ENCODE data around the gene C10orf90.

Gene C10orf90

DNA sequence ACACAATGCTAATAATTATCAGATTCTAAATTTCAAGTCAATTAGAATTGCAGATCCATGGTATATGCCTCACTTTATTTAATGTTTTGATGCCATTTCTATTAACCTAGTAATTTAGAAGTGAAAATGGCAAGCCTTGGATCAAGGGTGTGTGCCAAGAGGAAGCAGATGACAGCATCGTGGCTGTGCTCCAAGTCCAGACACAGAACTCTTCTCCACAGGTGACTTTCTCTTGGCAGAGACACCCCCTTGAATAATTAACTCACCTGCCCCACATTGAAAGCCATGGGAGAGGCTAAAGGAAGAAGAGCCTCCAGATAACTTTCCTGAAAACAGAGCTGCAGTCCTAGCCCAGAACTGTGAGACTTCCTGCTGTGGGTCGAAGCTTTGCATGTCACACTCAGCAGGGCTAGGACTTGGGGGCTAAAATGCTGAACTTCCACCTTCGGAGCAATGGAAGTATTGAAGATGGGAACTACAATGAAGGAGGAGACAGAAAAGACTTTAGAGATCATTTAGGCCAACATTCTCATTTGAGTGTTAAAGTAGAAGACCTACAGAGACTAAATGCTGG lies 996 bp upstream of the C10orf90 start:
- DNase-seq, result no peak

DNA sequence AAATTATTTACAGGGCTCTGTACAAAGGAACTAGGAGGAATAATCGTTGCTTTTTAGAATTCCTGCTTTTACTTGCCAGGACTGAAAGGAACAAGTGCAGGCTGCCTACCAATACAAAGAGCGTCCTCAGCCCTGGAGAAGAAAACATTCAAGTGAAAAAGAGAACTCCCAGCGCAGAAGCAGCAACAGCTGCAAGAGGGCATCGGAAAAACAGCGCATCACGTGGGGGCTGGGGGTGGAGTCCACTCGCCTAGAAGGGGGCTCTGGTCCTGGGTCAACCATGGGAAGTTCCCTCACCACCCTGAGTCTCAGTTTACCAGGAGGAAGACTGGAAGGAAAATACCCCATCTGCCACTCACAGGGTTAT lies 385 bp upstream of the C10orf90 start:
- DNase-seq, result no peak

DNA sequence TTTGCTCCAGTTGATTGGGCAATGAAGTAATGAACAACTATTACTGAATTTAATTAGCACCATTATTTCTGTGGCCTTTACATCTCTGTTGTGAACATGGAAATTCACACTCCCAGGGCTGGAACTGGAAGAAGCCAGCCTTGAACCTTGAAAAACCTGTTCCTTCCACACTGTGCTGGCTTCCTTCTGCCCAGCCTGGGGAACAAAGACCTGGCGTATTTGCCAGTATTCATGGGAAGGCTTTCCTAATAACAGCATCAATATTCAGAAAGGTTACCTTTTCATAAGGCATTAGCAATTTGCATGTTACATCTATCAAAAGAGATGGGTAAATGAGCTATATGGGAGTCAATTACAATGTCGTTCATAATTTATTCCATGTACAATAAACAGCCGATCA lies 1.3 kb downstream of the C10orf90 start:
- DNase-seq, result no peak

DNA sequence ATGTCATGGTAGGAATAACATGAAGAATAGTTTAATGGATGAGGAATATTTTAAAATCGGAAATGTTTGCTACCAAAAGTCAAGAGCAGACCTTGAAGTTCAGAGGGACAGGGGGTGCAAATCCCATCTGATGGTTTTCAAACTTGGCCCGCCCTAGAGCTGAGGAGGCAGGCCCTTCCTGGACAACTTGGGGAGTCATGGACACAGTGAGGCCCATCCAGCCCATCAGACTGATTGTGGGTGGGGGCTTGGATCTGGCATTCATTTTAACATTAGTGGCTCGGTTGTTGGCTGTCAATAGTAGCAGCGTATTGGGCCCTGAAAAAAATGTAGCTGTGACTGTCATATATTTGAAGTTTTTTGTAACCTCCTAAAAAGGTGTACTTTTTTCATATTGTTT lies 2.0 kb downstream of the C10orf90 start:
- DNase-seq, result no peak

DNA sequence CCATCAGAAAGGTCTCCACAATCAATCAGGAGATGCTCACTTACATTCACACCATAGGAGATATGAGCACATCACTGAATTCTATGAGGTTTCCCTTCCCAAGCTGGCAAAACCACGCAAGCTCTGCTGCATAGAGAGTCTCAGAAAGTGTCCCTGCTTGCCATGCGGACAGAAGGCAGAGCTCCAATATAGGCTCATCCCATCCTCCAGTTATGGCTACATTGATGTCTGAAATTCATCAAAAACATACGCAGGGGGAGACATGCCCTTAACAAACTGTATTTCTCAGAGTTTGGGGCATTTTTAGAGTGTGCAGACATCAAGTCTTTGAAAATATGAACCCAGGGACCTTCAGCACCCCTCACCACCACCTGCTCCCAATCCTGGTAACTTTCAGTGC lies 2.9 kb downstream of the C10orf90 start:
- no peak for DNase-seq

DNA sequence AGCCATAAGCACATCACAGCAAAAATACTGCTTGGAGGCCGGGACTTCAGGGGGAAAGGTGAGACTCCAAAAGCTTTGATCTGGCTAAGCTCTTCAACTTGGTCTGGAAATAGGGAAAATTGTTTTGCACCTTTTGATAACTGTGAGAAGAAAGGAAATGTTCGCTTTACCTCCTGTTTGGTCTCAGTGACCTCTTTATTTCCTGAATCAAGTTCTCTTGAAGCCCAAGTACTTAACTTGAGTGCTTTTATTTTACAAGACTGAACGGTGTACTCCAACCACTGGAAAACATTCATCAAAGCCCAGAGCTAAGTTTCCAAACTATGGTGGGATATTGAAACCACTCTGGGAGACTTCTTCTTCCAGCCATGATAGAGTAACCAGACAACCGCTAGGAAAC lies 5.3 kb downstream of the C10orf90 start:
- no peak for DNase-seq

DNA sequence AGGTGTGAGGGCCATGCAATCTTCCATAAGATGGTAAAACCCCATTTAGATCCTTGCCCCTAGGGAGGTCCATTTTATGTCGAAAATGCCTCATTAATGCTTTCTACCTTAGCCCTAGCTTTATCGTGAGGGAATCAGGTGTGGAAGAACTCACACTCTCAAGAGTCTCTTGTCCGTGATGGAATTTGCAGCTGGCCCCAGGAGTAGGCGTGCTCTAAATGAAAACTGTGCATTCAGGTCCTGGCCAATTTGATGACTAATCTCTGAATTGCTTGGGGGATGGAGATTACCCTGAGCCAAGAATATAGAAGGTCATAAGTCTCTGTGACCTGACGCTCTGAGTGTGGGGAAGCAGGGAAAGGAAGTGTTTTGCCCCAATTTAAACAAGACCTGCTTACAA lies 6.6 kb downstream of the C10orf90 start:
- no peak for DNase-seq

DNA sequence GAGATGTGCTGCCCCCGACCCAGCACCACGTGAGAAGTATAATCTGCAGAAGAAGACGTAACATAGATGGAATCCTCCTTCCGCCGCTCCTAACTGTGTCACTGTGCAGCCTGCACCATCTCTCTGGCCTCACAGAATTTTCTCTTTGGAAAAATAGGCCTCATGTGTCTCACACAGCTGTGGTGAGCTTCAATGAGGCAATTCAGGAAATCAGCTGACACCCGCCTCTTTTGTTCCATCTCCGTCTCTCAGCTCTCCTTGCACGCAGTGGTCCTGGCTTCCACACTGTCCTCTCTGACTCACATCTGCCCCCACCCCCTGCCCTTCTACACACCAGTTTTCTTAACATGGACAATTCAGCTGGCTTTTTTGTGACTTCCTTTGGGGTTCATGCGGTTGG lies 7.2 kb downstream of the C10orf90 start:
- DNase-seq, result no peak

DNA sequence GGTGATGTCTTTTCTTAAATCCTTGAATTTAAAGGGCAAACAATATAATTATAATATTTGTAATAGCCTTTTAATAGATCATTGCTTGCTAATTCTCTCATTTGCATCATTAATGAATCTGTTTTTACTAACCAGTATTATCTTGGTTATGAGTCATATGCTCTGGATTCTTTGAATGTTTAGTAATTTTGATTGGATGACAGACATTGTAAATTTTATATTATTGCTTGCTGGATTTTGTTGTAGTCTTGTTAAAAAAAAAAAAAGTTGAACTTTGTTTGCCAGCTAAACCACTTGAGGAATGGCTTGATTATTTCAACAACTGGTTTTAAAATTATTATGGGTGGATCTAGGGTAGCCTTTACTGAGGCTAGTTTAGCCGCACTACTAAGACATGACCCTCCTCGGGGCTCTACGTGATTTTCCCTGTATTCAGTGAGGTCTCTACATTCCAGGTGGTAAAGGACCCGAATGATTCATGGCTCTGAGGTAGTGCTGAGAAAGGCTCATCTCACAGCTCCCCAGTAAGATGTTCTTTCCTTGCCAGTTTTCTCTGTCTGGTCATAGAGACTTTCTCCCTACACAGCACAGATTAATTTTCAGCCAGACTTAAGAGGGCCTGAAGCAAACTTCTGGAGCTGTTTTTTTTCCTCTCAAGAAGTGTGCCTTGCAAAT lies 8.5 kb downstream of the C10orf90 start:
- no peak for DNase-seq

DNA sequence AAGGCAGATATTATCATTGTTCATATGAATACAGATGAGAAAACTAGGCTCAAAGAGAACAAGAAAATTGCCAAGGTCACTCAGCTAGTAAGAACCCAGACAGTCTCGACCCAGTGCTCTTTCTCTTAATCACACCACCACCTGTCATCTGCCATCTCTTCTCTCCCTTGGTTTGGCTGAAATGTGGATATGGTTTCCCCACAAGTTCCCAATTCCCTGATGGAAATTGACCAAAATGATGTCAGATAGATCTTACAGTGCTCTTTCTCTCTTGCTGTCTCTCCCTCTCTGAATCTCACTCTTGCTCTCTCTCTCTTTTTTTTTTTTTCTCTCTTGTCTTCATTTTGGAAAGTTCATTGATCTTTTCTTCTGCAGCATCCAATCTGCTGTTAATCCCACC lies 9.1 kb downstream of the C10orf90 start:
- DNase-seq, result no peak

DNA sequence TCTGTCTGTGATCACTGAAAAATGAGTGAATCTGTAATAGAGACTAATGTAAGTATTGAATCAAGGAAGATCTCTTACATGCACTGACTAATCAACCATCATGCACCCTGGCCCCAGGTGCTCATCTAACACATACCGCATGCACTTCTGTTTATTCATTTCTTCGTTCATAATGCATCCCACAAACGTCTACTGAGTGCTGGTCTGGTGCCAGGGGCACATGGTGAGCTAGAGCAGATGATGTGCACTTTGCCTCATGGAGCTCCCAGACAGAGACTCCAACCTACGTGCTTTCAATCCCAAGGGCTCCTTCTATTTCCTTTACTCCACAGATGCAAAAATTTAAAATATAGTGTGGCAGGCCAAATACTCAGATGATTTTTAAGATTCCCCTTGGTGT lies 10.7 kb downstream of the C10orf90 start:
- DNase-seq, result no peak

DNA sequence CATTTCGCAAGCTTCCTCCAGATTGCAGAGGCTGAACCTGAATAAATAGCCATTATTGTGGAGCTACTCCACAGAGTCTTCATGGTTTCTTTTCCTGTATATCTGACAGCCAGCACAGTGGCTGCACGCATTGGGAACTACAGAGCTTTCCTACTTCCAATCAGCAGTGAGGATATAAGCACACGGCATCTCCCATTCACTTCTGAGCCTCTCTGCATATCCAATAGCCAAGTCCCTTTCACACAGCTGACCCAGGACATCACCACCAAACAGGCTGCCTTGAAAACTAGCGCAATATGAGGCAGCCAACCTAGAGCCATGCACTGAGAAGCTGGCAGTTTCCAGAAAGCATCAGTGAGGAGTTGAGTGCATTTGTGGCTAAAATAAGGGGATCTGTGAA lies 11.6 kb downstream of the C10orf90 start:
- no peak for DNase-seq

DNA sequence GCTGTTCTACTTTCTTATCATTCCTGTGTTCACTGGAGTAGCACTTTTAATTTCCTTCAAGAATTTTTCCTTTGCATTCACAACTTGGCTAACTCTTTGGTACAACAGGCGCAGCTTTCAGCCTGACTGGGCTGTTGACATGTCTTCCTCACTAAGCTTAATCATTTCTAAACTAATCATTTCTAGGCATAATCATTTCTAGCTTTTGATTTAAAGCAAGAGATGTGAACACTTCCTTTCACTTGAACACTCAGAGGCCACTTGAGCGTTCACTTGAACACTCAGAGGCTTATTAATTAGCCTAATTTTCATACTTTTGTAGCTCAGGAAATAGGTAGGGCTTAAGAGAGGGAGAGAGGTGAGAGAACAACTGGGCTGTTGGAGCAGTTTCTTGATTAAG lies 15.9 kb downstream of the C10orf90 start:
- no peak for DNase-seq

DNA sequence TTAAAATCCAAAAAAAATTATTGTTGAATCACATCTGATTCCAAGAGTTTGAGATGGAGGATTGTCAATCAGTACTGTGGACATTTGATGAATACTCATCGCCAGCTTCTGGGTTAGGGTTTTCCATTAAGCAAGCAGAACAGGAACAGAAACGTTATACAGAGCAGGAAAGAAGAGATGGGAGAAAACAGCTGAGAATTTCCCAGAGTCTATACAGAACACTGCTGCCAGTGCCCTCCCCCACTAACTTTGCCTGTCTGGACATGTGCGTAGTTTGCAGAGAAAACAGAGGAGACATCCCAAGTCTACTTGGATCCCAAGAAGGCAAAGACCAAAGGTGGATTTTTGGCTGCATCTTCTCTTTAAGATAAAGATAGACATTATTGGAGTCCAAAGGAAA lies 19.0 kb downstream of the C10orf90 start:
- no peak for DNase-seq

DNA sequence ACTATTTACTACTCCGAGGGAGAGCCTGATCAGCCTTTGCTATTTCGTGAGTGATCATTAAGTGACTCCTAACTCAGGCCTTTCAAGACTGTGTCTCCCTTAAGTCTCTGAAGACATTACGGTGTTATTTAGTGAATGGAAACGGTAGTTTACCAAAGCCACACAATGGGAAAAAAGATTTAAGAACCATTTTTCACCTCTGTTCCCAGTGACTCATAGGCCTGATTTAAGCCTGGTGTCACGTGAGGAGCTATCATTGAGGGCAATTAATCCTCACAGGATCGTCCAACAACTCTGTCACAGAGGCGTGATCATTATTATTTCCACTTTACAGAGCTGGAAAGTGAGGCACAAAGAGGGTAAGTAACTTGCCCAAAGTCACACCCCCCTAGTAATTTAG lies 20.3 kb downstream of the C10orf90 start:
- no peak for DNase-seq

DNA sequence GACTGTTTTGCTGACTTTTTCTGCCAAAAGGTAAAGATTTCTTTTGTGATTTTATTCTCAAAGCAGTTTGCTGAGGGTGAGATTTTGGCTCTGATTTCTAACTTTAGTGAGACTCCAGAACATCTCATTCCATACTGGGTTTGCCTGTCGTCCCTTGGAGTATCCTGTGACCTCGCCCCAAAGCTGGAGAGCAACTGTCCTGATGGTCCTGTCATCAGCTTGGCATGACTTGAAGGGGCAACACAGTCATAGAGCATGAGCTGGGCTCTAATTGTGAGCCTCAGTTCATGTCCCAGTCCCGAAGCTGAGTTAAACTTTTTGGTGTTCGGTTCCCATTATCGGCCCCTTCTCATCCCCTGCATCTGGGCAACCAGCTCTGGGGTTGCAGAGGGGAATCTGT lies 23.4 kb downstream of the C10orf90 start:
- no peak for DNase-seq

DNA sequence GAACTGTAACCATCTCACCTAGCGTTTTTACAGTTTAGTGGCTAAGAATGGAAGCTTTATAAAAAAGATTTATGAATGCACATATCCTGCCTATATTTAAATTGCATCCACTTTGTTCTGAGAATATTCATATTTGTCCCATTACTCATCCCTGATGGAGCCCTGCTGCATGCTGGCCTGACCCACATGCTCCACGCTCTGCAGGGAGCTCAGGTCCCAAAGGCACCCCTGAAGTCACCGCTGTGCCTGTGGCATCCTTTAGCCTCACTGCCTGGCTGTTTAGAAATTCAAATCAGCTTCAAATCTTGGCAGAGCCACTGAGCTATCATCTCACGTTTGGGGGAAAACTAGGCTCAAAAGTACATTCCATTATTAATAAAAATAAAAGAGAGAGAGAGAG lies 24.4 kb downstream of the C10orf90 start:
- DNase-seq, result no peak

DNA sequence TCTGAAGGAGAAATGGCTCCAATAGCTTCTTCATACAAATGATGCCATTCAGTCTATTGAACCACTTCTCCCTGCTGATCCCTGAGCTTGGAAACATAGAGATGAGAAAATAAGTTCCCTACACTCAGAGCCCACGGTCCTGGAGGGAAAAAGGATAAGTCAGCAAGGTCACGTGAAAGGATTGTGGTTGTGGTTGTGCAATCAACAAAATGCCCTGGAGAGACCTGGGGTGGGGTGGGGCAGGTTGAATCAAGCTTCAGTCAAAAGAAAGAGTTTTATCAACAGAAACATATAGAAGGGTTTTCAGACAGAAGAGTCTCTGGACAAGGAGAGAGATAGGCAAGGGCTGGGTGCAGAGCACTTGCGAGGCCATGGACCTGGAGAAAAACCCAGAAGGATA lies 30.1 kb downstream of the C10orf90 start:
- no peak for DNase-seq

DNA sequence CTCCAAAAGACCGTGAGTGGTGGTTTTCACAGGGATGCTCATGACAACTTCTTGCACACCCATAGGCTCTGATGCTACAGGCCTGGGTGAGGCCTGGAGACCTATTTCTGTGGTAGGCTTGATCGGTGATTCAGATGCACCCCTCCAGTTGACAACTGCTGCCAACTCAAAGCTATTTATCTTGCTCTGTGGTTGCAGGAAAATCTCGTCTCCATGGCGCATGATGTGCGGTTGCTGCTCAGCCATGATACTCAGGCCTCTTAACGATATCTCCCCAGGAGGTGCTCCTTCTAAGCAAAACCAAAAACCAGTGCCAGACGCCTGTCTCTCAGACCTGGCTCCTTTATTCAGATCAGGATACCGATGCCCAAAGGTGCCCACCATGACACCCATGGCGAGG lies 31.4 kb downstream of the C10orf90 start:
- no peak for DNase-seq

DNA sequence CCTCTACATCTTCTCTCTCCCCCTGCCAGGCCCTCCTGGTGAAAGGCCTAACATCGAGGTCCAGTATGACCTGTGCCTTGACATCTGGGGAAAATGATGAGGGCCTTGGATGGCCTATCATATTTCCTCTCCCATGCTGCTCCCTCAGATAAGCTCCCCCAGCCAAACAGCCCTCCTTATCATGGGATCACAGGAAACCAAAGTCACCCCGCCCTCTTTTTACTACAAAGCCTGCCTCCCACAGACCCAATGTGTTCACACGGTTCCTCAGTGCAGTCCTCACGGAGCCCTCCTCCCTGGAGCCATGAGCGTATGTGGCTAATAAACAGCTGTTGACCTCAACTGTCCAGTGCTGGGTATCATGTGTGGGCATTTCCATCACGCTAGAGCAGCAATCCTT lies 32.0 kb downstream of the C10orf90 start:
- no peak for DNase-seq

DNA sequence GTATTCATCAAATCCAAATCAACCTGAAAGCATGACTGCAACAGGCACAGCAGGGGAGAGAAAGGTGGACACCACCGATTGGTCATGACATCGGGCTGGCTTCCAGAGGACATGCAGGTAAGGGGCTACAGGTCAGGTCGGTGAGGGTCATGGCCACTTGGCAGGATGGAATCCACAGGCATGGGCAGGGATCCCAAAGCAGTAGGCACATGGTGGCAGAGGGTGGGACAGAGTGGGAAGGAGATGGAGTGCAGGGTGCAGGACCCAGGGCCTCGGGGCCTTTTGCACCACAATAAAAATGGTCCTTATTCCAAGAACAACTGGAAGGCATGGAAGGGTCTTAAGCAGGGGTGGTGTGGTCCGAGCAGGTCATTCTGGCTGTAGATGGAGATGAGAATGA lies 33.0 kb downstream of the C10orf90 start:
- DNase-seq, result no peak

DNA sequence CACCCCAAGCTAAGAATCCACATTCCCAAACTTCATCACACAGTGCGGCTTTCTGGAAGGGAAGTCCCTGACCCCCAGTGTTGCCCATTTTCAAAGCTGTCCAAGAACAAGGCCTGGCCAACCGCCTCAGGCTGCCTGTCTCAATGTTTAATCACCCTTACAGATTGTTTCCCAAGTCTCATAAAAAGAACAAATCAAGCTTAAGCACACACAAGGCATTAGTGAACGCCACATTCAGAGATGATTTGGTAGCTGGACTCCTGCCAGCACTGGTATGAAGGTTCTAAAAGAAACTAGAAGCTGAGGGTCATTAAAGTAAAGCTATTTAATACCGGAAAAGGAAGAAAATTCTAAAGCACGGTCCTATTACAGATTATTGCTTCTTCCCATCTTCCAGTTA lies 35.6 kb downstream of the C10orf90 start:
- no peak for DNase-seq

DNA sequence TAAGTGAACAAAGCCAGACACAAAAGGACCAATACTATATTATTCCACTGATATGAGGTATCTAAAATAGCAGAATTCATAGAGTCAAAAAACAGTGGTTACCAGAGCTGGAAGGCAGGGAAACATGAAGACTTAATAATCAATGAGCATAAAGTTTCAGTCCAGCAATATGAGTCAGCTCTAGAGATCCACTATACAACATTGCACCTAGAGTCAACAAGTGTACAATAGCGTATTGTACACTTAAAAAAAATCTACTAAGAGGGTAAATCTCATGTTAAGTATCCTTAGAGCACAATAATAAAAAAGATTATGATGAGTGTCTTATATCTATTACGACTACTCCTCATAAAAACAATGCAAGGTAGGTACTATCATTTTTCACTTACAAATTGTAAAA lies 36.1 kb downstream of the C10orf90 start:
- no peak for DNase-seq

DNA sequence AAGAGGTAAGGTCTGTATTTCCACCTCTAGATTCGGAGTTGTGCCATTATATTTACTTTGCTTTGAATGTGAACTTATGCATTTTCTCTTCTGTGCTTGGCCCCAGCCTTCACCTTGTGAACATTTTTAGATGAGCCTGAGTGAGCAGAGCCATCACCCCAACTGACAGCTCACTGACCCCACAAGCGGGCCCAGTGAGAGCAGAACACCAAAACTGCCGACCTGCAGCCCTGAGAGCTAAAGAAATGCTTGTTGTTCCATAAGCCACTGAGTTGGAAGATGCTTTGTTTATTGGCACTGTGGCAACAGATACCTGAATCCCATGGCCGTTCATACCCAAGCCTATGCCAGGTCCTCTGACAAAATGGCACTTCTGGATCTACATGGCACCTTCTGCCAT lies 37.8 kb downstream of the C10orf90 start:
- DNase-seq, result no peak

DNA sequence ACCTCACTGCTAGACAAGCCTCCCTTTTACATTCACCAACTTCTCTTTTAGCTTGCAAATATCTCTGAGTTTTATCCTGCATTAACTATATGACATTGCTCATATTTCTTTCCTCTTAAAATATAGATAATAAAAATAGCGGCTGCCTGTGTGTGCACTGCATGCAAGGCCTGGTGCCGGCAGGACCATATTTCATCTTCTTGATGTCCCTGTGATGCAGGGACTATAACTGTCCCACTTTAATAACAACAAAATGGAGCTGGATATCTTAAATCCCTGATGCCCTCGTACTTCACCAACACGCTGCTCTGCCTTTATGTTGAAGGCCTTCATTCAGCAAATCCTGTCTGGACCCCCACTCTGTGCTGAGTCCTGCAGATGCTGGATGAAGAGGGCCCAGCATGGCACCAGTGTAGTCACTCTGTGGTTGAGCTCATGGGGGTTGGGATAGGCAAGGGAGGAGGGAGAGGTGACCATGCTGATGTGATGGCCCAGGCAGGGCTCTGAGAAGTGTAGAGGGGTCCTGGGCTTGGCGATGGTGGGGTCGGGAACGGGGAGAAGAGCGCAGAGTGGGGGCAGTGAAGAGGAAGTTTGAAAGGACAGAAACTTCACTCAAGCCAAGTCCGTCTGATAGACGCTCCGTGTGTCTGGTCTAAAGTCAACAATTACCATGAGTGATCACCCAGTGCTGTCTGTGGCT lies 40.4 kb downstream of the C10orf90 start:
- DNase-seq, result no peak
